Mesenchymal stem cell (in vitro differentiated cells and primary cell): Measurements from ENCODE around the gene FUZ.
A peak's percentile ranks its signal among the peaks of the same experiment; 100 is the strongest.

Source experiments
- DNase-seq: peaks from one replicate; pipeline ENCODE4 v3.0.0-alpha.2; 2013
- H2AFZ ChIP-seq: one replicate; pipeline ENCODE4 v1.6.1; 2013; ENCODE audit warnings: low read depth, mild to moderate bottlenecking, control low read depth, inconsistent platforms, low read length, moderate library complexity
- H2AK5ac ChIP-seq: 2 replicates; pipeline ENCODE4 v1.6.1; 2013; ENCODE audit warnings: low read length, moderate library complexity, mild to moderate bottlenecking, inconsistent platforms; ENCODE audit not compliant: severe bottlenecking
- H2BK120ac ChIP-seq: one replicate; pipeline ENCODE4 v1.6.1; 2013; ENCODE audit warnings: low read depth, mild to moderate bottlenecking, inconsistent platforms, low read length, moderate library complexity
- H2BK12ac ChIP-seq, 2 experiments: one replicate each; pipeline ENCODE4 v1.6.1; 2013; ENCODE audit warnings: inconsistent platforms in 2 of 2, low read length in 2 of 2, mild to moderate bottlenecking in 2 of 2, moderate library complexity in 2 of 2, control low read depth in 1 of 2
- H2BK15ac ChIP-seq: one replicate; pipeline ENCODE4 v1.6.1; 2013; ENCODE audit warnings: mild to moderate bottlenecking, low read depth, inconsistent platforms; ENCODE audit not compliant: poor library complexity, severe bottlenecking
- H2BK5ac ChIP-seq: 2 replicates; pipeline ENCODE4 v1.6.1; 2013; ENCODE audit warnings: low read depth, mild to moderate bottlenecking, low read length, control low read depth, inconsistent platforms; ENCODE audit not compliant: poor library complexity, severe bottlenecking
- H3K14ac ChIP-seq, 2 experiments: one replicate each; pipeline ENCODE4 v1.6.1; 2013; ENCODE audit warnings: inconsistent platforms in 2 of 2, low read length in 2 of 2, control low read depth in 1 of 2, mild to moderate bottlenecking in 1 of 2, moderate library complexity in 1 of 2
- H3K18ac ChIP-seq, 2 experiments: one replicate each; pipeline ENCODE4 v1.6.1; 2013; ENCODE audit warnings: inconsistent platforms in 2 of 2, low read length in 2 of 2, control low read depth in 1 of 2, low read depth in 1 of 2, mild to moderate bottlenecking in 1 of 2
- H3K23ac ChIP-seq, 2 experiments: one replicate each; pipeline ENCODE4 v1.6.1; 2013; ENCODE audit warnings: inconsistent platforms in 2 of 2, low read length in 2 of 2, mild to moderate bottlenecking in 2 of 2, moderate library complexity in 2 of 2, control low read depth in 1 of 2
- H3K27ac ChIP-seq: 2 replicates; pipeline ENCODE4 v1.5.1; 2013; ENCODE audit warnings: mild to moderate bottlenecking, moderate library complexity, low read length, control low read depth, inconsistent platforms; ENCODE audit not compliant: poor library complexity, severe bottlenecking
- H3K27me3 ChIP-seq, 2 experiments: 2 replicates each; pipeline versions ENCODE4 v1.6.1 to v1.7.0; 2013; ENCODE audit warnings: low read length in 2 of 2, mild to moderate bottlenecking in 2 of 2, moderate library complexity in 2 of 2, control low read depth in 1 of 2, inconsistent platforms in 1 of 2; ENCODE audit not compliant: control insufficient read depth in 1 of 2, insufficient read depth in 1 of 2
- H3K36me3 ChIP-seq, 2 experiments: 2 replicates each; pipeline versions ENCODE4 v1.6.1 to v1.7.0; 2013; ENCODE audit warnings: low read length in 2 of 2, control low read depth in 1 of 2, inconsistent platforms in 1 of 2, low read depth in 1 of 2, mild to moderate bottlenecking in 1 of 2; ENCODE audit not compliant: insufficient read depth in 2 of 2, control insufficient read depth in 1 of 2
- H3K4ac ChIP-seq, 2 experiments: one replicate each; pipeline ENCODE4 v1.6.1; 2013; ENCODE audit warnings: inconsistent platforms in 2 of 2, low read length in 2 of 2, mild to moderate bottlenecking in 2 of 2, moderate library complexity in 2 of 2, control low read depth in 1 of 2, low read depth in 1 of 2
- H3K4me1 ChIP-seq: 2 replicates; pipeline ENCODE4 v1.6.1; 2013; ENCODE audit warnings: low read depth, low read length, control low read depth; ENCODE audit not compliant: control insufficient read depth, insufficient read depth
- H3K4me2 ChIP-seq: 2 replicates; pipeline ENCODE4 v1.6.1; 2013; ENCODE audit warnings: low read length, mild to moderate bottlenecking, inconsistent platforms; ENCODE audit not compliant: poor library complexity, severe bottlenecking
- H3K4me3 ChIP-seq, 2 experiments: 2 replicates each; pipeline versions ENCODE4 v1.5.1 to v1.7.0; 2013; ENCODE audit warnings: low read length in 2 of 2, mild to moderate bottlenecking in 2 of 2, control low read depth in 1 of 2, low read depth in 1 of 2; ENCODE audit not compliant: insufficient read depth in 1 of 2
- H3K79me1 ChIP-seq: replicated peaks from 2 replicates; pipeline ENCODE4 v1.6.1; 2013; ENCODE audit warnings: mild to moderate bottlenecking, control low read depth, low read length, inconsistent platforms; ENCODE audit not compliant: poor library complexity, severe bottlenecking
- H3K9ac ChIP-seq: 2 replicates; pipeline ENCODE4 v1.7.0; 2013; ENCODE audit warnings: mild to moderate bottlenecking, low read length, moderate library complexity
- H3K9me3 ChIP-seq: 2 replicates; pipeline ENCODE4 v1.7.0; 2013; ENCODE audit warnings: mild to moderate bottlenecking, low read length; ENCODE audit not compliant: control insufficient read depth
- H4K8ac ChIP-seq: one replicate; pipeline ENCODE4 v1.6.1; 2013; ENCODE audit warnings: inconsistent platforms, mild to moderate bottlenecking, low read length, moderate library complexity
- H4K91ac ChIP-seq: one replicate; pipeline ENCODE4 v1.6.1; 2013; ENCODE audit warnings: mild to moderate bottlenecking, low read length, inconsistent platforms
- WGBS: methylation state at CpG from one replicate; pipeline ENCODE4 v1.1.7; 2013; ENCODE audit warnings: mixed read lengths; 5-methylcytosine and 5-hydroxymethylcytosine counted together

The FUZ gene

GRCh38 chr19:49852631-49853126 is 39.6 kb upstream of the FUZ start:
- H3K4me3 ChIP-seq = peak overlapping the region in 1 of 2 experiments; percentile 91
- H3K4ac ChIP-seq = no peak overlapping the region
- H3K27ac ChIP-seq = no peak overlapping the region
- no peak overlapping the region for H2BK15ac ChIP-seq
- peak overlapping the region in 1 of 2 experiments; percentile 81 for H3K23ac ChIP-seq
- H3K18ac ChIP-seq = no peak overlapping the region
- H3K36me3 ChIP-seq = peaks cover 28 to 35% of the 10 kb centered on the region in 2 experiments
- H3K79me1 ChIP-seq = peaks cover 16% of the 10 kb centered on the region
- H2AFZ ChIP-seq = no peak overlapping the region
- H3K9me3 ChIP-seq = no peaks in the 10 kb centered on the region
- no peak overlapping the region for H2AK5ac ChIP-seq
- H3K4me1 ChIP-seq = peaks cover 37% of the 10 kb centered on the region
- H4K8ac ChIP-seq = no peak overlapping the region
- 88% methylated on average over 13 of the region's 14 CpGs for WGBS
- DNase-seq = no peak
- no peak overlapping the region for H4K91ac ChIP-seq
- no peak overlapping the region for H2BK5ac ChIP-seq
- no peak overlapping the region for H2BK120ac ChIP-seq
- H2BK12ac ChIP-seq = no peak overlapping the region
- peak overlapping the region; percentile 86 for H3K4me2 ChIP-seq
- peak overlapping the region; percentile 78 for H3K9ac ChIP-seq
- H3K14ac ChIP-seq = no peak overlapping the region
- no peaks in the 10 kb centered on the region for H3K27me3 ChIP-seq

GRCh38 chr19:49851456-49852259 is 38.6 kb upstream of the FUZ start:
- H3K4me2 ChIP-seq = peak overlapping the region; percentile 86
- peak overlapping the region; percentile 98 for H3K9ac ChIP-seq
- H4K91ac ChIP-seq = peak overlapping the region; percentile 72
- peaks cover 33% of the 10 kb centered on the region for H3K4me1 ChIP-seq
- H3K79me1 ChIP-seq = peaks cover 18% of the 10 kb centered on the region
- no peak overlapping the region for H2BK12ac ChIP-seq
- peak overlapping the region in 1 of 2 experiments; percentile 95 for H3K4ac ChIP-seq
- H2BK5ac ChIP-seq = peak overlapping the region; percentile 35
- no peak overlapping the region for H2AK5ac ChIP-seq
- no peak overlapping the region for H3K27ac ChIP-seq
- peak overlapping the region; percentile 79 to 97 for H3K18ac ChIP-seq
- peaks cover 19 to 25% of the 10 kb centered on the region in 2 experiments for H3K36me3 ChIP-seq
- peak overlapping the region; percentile 88 for H2BK120ac ChIP-seq
- DNase-seq = no peak
- peak overlapping the region in 1 of 2 experiments; percentile 63 for H3K23ac ChIP-seq
- H3K27me3 ChIP-seq = no peaks in the 10 kb centered on the region
- no peaks in the 10 kb centered on the region for H3K9me3 ChIP-seq
- H3K4me3 ChIP-seq = peak overlapping the region; percentile 87 to 91
- H2AFZ ChIP-seq = no peak overlapping the region
- H4K8ac ChIP-seq = peak overlapping the region; percentile 80
- 4% methylated on average over 49 of the region's 78 CpGs for WGBS
- H3K14ac ChIP-seq = peak overlapping the region in 1 of 2 experiments; percentile 36
- H2BK15ac ChIP-seq = peak overlapping the region; percentile 94

DNA sequence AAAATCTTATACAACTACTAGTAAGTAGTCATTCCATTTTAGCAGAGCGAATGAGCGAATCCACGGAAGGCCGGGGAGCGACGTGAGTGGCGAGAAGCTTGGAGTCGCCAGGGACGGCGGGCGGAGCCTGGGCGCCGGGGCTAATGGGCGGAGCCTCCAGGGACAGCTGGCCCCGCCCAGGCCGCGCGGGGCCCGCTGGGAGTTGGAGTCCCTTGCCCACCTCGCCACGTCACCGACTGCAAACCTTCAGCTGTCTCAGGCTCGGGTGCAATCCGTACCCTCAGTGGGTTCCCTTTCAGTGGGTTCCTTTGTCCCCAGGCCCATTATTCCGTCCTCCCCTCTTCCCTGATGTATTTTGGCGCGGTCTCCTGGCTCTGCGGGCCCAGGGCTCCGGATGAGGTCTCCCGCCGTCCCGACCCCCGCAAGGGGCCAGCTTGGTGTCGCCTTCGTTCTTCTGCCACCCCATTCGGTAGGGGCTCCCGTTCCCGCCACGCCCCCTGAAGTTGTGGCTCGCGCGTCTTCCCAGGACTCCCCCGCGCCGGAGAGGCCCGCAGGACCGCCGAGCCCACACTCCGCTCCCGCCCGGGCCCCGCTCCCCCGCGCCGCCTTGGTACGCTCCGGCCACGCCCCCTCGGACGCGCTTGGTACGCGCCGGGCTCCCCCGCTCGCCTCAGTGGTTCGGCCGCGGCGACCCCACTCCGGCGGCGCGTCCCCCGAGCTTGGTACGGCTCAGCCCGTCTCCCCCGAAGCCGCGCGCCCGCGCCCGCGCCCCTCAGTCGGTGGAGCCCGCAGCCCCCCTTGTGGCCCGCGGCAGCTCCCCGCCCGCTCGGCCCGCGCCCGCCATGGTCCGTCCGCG is 37.6 kb upstream of the FUZ start, which contains the start of gene PTOV1:
Gene PTOV1, plus strand, starts transcription at position 673 of the 856 bp plus-strand sequence.
- H3K14ac ChIP-seq = peak within 1 kb of the TSS in 1 of 2 experiments; percentile 93
- H3K9ac ChIP-seq = peak within 1 kb of the TSS; percentile 98
- H2BK120ac ChIP-seq = peak within 1 kb of the TSS; percentile 88
- peak; percentile 94 for DNase-seq
- no peaks in the 10 kb centered on the region for H3K9me3 ChIP-seq
- H3K18ac ChIP-seq = peak within 1 kb of the TSS; percentile 93 to 97
- no peaks in the 10 kb centered on the region for H3K27me3 ChIP-seq
- H3K79me1 ChIP-seq = peaks cover 15% of the 10 kb centered on the region
- peak within 1 kb of the TSS; percentile 88 for H2BK5ac ChIP-seq
- peak within 1 kb of the TSS; percentile 87 to 91 for H3K4me3 ChIP-seq
- H3K4me1 ChIP-seq = peaks cover 30% of the 10 kb centered on the region
- peak within 1 kb of the TSS; percentile 83 to 95 for H3K4ac ChIP-seq
- H2AK5ac ChIP-seq = peak within 1 kb of the TSS; percentile 3
- H2BK12ac ChIP-seq = no peak within 1 kb of the TSS
- H2BK15ac ChIP-seq = peak within 1 kb of the TSS; percentile 94
- H4K8ac ChIP-seq = peak within 1 kb of the TSS; percentile 92
- no peak within 1 kb of the TSS for H2AFZ ChIP-seq
- H3K4me2 ChIP-seq = peak within 1 kb of the TSS; percentile 86
- H3K27ac ChIP-seq = peak within 1 kb of the TSS; percentile 97
- 1% methylated on average over 79 of the region's 98 CpGs for WGBS
- H3K36me3 ChIP-seq = peaks cover 12 to 15% of the 10 kb centered on the region in 2 experiments
- H4K91ac ChIP-seq = peak within 1 kb of the TSS; percentile 95
- H3K23ac ChIP-seq = peak within 1 kb of the TSS in 1 of 2 experiments; percentile 91
